ENCODE data around the gene NOXO1. TPM values are rescaled to one million over a fixed set of nuclear protein-coding genes. Genes with fewer than 3 reads are reported as not detected.
"Not testable (repeated sequence)": the region's sequence is repeated elsewhere in the genome, so short reads cannot be mapped to it uniquely, and the experiment has no call there.

NOXO1 gene
- total RNA-seq, 1 experiment from 2014 or later, result 0.43 TPM

DNA sequence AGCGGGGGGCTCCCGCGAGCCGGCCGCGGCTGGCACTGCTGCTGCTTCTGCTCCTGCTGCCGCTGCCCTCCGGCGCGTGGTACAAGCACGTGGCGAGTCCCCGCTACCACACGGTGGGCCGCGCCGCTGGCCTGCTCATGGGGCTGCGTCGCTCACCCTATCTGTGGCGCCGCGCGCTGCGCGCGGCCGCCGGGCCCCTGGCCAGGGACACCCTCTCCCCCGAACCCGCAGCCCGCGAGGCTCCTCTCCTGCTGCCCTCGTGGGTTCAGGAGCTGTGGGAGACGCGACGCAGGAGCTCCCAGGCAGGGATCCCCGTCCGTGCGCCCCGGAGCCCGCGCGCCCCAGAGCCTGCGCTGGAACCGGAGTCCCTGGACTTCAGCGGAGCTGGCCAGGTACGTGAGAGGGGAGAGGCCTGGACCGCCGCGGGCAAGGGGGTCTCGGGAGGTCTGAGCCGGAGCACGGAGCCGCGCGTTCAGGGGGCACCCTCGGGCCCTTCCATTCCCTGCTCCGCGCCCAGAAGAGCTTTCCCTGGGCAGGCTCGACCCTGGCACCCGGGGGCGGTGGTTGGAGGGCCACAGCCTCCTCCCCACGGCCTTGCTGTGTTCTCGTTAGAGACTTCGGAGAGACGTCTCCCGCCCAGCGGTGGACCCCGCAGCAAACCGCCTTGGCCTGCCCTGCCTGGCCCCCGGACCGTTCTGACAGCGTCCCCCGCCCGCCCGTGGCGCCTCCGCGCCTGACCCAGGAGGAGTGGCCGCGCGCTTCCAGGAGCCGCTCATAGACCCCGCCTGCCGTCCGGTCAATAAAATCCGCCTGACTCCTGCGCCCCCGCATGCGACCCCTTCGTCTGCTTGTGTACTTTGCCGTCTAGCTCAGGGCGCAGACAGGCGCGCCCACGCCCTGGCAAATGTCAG, 38.9 kb upstream of the NOXO1 start:
- H3K4me1 ChIP-seq, result peaks cover 12% of the 10 kb centered on the region
- H3K4me3 ChIP-seq, result peak overlapping the region; percentile 21; the same call in 1 of the 2 replicates
- H3K27me3 ChIP-seq, result peaks cover 8% of the 10 kb centered on the region; the same call in 1 of the 2 replicates
- H3K36me3 ChIP-seq, result no peaks in the 10 kb centered on the region
- no peak overlapping the region for H3K27ac ChIP-seq
- H3K9me3 ChIP-seq (replicated peaks), result no peaks in the 10 kb centered on the region
- no peak for DNase-seq

GRCh38 chr16:2019518-2019920, 38.2 kb upstream of the NOXO1 start, which contains the start of gene NPW:
Gene NPW, plus strand, starts transcription at chr16:2019785.
- Histone ChIP-seq H3K4me3 (peak within 1 kb of the TSS; percentile 21; the same call in 1 of the 2 replicates), H3K9me3 (replicated peaks) (no peaks in the 10 kb centered on the region), H3K36me3 (no peaks in the 10 kb centered on the region), H3K27me3 (peaks cover 8% of the 10 kb centered on the region; the same call in 1 of the 2 replicates), H3K27ac (no peak within 1 kb of the TSS), H3K4me1 (peaks cover 12% of the 10 kb centered on the region)
- peak in 1 of 2 experiments; percentile 37 for DNase-seq

DNA sequence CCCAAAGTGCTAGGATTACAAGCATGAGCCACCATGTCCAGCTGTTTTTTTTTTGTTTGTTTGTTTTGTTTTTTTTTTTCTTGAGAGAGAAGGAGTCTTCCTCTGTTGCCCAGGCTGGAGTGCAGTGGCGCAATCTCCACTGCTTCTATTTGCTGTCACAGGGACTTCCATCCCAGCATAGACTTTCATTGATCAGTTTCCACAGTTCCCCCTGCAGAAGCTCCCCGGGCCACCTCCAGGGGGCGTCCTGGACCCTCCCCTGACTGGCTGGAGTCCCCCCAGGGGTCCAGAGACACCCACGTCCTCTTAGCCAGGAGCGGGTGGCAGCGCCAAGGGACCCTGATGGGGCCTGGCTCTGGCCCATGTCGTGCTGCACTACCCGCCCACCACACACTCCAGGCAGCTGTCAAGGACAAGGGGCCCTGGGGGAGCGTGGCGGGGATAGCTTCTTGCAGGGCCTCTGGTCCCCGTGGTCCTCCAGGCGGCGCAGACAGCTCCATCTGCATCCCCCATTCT, 35.2 kb upstream of the NOXO1 start:
- DNase-seq, result peak; percentile 63 to 64
- no peaks in the 10 kb centered on the region for H3K9me3 ChIP-seq (replicated peaks)
- no peak overlapping the region for H3K27ac ChIP-seq
- H3K27me3 ChIP-seq, result peaks cover 8% of the 10 kb centered on the region; the same call in 1 of the 2 replicates
- H3K4me1 ChIP-seq, result peaks cover 12% of the 10 kb centered on the region
- no peaks in the 10 kb centered on the region for H3K36me3 ChIP-seq
- no peak overlapping the region for H3K4me3 ChIP-seq

DNA sequence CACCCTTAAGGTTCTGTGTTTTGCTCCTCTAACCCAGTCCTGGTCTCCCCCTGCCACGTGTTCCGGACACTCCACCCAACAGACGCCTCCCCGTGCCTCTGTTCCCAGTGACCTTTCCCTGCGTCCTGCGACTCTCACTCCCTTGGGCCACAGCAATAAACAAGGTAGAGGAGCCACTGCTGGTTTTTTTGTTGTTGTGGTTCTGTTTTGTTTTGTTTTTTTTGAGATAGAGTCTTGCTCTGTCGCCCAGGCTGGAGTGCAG, 34.6 kb upstream of the NOXO1 start:
- Histone ChIP-seq H3K4me3 (no peak overlapping the region), H3K27me3 (peaks cover 8% of the 10 kb centered on the region; the same call in 1 of the 2 replicates), H3K27ac (no peak overlapping the region), H3K36me3 (no peaks in the 10 kb centered on the region), H3K4me1 (peaks cover 12% of the 10 kb centered on the region), H3K9me3 (replicated peaks) (no peaks in the 10 kb centered on the region)
- DNase-seq, result no peak

DNA sequence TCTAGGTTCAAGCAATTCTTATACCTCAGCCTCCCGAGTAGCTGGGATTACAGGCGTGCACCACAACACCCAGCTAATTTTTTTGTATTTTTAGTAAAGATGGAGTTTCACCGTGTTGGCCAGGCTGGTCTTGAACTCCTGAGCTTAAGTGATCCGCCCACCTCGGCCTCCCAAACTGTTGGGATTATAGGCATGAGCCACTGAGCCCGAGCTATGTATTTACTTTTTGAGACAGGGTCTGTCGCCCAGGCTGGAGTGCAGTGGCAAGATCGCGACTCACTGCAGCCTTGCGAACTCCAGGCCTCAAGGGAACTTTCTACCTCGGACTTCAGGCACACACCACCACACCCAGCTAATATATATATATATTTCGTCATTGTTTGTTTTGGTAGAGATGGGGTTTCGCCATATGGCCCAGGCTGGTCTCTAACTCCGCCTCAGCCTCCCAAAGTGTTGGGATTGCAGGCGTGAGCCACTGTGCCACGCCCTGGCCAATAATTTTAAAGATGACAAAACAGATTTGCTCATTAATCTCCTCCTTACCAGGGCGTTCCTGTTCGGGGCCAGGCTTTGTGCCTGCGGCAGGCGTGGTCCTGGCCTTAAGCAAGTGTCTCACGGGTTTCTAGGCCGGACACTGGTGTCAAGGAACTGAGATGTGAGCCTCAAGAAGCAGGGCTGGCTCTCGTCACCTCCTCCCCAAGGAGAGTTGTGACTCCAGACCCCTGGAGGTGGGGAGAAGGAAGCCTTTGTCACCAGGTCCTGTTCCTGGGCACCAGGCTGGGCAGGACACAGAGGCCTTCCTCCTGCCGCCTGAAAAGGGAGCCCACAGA, 34.1 kb upstream of the NOXO1 start:
- Histone ChIP-seq H3K27me3 (peaks cover 8% of the 10 kb centered on the region; the same call in 1 of the 2 replicates), H3K27ac (no peak overlapping the region), H3K4me1 (peaks cover 15% of the 10 kb centered on the region), H3K36me3 (no peaks in the 10 kb centered on the region), H3K9me3 (replicated peaks) (no peaks in the 10 kb centered on the region), H3K4me3 (no peak overlapping the region)
- DNase-seq, result no peak

GRCh38 chr16:2013527-2013926, 32.3 kb upstream of the NOXO1 start:
- Histone ChIP-seq H3K4me1 (peaks cover 21% of the 10 kb centered on the region), H3K9me3 (replicated peaks) (no peaks in the 10 kb centered on the region), H3K4me3 (no peak overlapping the region), H3K27me3 (no peaks in the 10 kb centered on the region), H3K27ac (no peak overlapping the region), H3K36me3 (no peaks in the 10 kb centered on the region)
- DNase-seq, result no peak

- not testable (repeated sequence) for H3K36me3 ChIP-seq; H3K4me3 ChIP-seq; DNase-seq; H3K27ac ChIP-seq; H3K27me3 ChIP-seq; H3K9me3 ChIP-seq (replicated peaks)
- peaks cover 28% of the 10 kb centered on the region for H3K4me1 ChIP-seq
These were observed 30.5 kb upstream of the NOXO1 start for GRCh38 chr16:2011726-2012125.

- peak; percentile 79 to 87 for DNase-seq
- Histone ChIP-seq H3K4me3 (peak within 1 kb of the TSS; percentile 71), H3K4me1 (peaks cover 18% of the 10 kb centered on the region)
These were observed 28.7 kb upstream of the NOXO1 start, which contains the start of gene ZNF598 for GRCh38 chr16:2009791-2010510. Gene ZNF598, minus strand, starts transcription at chr16:2009821.

DNA sequence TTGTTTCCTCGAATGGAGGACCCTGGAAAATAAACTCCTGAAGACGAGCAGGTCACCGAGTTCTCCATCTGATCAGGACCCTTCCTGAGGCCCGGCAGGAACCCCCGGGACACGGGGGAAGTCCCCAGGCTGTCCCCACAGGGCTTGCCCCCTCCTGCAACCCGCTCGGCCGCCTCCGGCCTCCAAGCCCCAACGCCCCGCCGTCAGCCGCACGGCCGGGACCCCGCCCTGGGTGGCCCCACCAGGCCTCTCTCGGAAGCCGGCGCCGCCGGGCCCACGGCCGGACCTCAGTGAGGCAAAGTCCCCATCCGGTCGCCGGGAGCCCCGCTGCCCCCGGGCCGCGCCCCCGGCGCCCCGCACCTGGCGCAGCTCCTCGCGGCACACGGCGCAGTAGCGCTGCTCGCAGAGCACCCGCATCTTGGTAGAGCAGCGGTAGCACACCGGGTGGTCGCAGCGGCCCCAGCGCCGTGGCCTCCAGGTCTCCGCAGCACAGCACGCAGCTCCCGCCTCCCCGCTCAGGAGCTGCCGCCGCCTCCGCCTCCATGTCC, 28.0 kb upstream of the NOXO1 start:
- Histone ChIP-seq H3K27me3 (no peaks in the 10 kb centered on the region), H3K4me3 (peak overlapping the region; percentile 71), H3K36me3 (0 out of 2 replicates have a peak, but pooled peaks cover 6% of the 10 kb centered on the region), H3K4me1 (peaks cover 25% of the 10 kb centered on the region), H3K9me3 (replicated peaks) (no peaks in the 10 kb centered on the region), H3K27ac (peak overlapping the region; percentile 40; the same call in 1 of the 2 replicates)
- DNase-seq, result no peak

More at GRCh38 chr16:2009791-2010510, 28.7 kb upstream of the NOXO1 start, which contains the start of gene ZNF598:
- Histone ChIP-seq H3K27me3 (no peaks in the 10 kb centered on the region), H3K9me3 (replicated peaks) (no peaks in the 10 kb centered on the region), H3K36me3 (0 out of 2 replicates have a peak, but pooled peaks cover 6% of the 10 kb centered on the region), H3K27ac (peak within 1 kb of the TSS; percentile 78)

- Histone ChIP-seq H3K27ac (peak overlapping the region; percentile 40; the same call in 1 of the 2 replicates), H3K4me3 (peak overlapping the region; percentile 71), H3K4me1 (peaks cover 28% of the 10 kb centered on the region), H3K36me3 (0 out of 2 replicates have a peak, but pooled peaks cover 6% of the 10 kb centered on the region), H3K27me3 (no peaks in the 10 kb centered on the region), H3K9me3 (replicated peaks) (no peaks in the 10 kb centered on the region)
- no peak for DNase-seq
These were observed 27.4 kb upstream of the NOXO1 start for GRCh38 chr16:2008631-2009163.

DNA sequence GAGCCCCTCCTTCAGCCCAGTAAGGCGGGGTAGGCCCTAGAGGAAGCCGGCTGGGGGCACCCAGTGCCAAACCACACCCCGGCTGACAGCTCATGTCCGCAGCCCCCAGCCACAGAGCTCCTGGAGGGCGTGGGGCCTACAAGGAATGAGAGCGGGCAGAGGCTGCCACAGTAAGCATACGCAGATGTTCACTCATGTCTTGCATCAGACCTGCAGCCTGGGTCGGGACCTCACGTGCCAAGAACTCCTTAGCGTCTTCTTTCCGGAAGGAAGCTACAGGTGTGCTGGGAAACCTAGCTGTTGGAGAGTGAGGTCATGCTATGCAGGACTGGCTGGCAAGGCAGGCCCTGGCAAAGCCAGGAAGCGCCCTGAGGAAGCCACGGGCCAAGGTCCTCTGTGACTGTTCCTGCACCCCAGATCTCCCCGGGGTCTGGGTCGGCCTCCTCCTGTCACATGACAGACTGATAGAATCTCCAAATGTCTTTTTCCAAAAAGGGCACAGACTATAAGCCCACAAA, 26.8 kb upstream of the NOXO1 start:
- Histone ChIP-seq H3K9me3 (replicated peaks) (no peaks in the 10 kb centered on the region), H3K4me3 (peak overlapping the region; percentile 71; the same call in 1 of the 2 replicates), H3K4me1 (peaks cover 28% of the 10 kb centered on the region), H3K36me3 (peaks cover 9% of the 10 kb centered on the region), H3K27me3 (no peaks in the 10 kb centered on the region), H3K27ac (no peak overlapping the region)
- DNase-seq, result no peak

- H3K4me1 ChIP-seq, result peaks cover 28% of the 10 kb centered on the region
- no peak for DNase-seq
- H3K27me3 ChIP-seq, result no peaks in the 10 kb centered on the region
- no peaks in the 10 kb centered on the region for H3K9me3 ChIP-seq (replicated peaks)
- peaks cover 17% of the 10 kb centered on the region for H3K36me3 ChIP-seq
- no peak overlapping the region for H3K27ac ChIP-seq
- no peak overlapping the region for H3K4me3 ChIP-seq
These were observed 26.0 kb upstream of the NOXO1 start for GRCh38 chr16:2007081-2007836.

- no peaks in the 10 kb centered on the region for H3K9me3 ChIP-seq (replicated peaks)
- no peaks in the 10 kb centered on the region for H3K27me3 ChIP-seq
- H3K27ac ChIP-seq, result no peak overlapping the region
- no peak overlapping the region for H3K4me3 ChIP-seq
- H3K4me1 ChIP-seq, result peaks cover 28% of the 10 kb centered on the region
- DNase-seq, result no peak
- H3K36me3 ChIP-seq, result peaks cover 26% of the 10 kb centered on the region
These were observed 25.0 kb upstream of the NOXO1 start for GRCh38 chr16:2006317-2006716.

Measured in SJCRH30 (cell line).